ENCODE data around the gene ZCCHC24.

DNA sequence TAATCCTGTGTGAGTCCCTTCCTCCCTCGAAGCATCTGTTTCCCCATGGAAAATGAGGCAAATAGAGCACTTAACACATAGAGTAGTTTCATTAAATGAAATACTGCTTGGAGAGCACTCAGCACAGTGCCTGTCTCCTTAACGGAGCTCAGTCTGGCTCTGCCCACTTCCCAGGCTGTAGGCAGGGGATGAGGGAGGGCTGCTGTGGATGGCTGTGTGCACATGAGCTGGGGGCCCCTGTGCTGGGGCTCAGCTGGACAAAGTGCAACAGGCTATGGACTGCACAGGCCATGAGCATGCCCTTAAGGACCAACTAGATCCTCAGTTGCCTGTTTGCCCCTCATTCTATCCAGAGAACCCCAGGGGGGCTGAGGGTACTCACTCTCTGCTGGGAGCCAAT, 14.5 kb downstream of the ZCCHC24 start:
- TF ChIP-seq, protein P1, sequence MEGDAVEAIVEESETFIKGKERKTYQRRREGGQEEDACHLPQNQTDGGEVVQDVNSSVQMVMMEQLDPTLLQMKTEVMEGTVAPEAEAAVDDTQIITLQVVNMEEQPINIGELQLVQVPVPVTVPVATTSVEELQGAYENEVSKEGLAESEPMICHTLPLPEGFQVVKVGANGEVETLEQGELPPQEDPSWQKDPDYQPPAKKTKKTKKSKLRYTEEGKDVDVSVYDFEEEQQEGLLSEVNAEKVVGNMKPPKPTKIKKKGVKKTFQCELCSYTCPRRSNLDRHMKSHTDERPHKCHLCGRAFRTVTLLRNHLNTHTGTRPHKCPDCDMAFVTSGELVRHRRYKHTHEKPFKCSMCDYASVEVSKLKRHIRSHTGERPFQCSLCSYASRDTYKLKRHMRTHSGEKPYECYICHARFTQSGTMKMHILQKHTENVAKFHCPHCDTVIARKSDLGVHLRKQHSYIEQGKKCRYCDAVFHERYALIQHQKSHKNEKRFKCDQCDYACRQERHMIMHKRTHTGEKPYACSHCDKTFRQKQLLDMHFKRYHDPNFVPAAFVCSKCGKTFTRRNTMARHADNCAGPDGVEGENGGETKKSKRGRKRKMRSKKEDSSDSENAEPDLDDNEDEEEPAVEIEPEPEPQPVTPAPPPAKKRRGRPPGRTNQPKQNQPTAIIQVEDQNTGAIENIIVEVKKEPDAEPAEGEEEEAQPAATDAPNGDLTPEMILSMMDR (IDR thresholded peaks at IDR 0.05), result no peak
- TF ChIP-seq POLR2A (IDR thresholded peaks at IDR 0.05), result no peak
